ENCODE data around the gene PEX16. TPM values are rescaled to one million over a fixed set of nuclear protein-coding genes. Genes with fewer than 3 reads are reported as not detected.

PEX16 gene
- total and polyA plus RNA-seq, 8 donors, result 10.0 to 23.4 (median 14.0) TPM

- TF ChIP-seq CTCF (IDR thresholded peaks at IDR 0.05), result no peak
- DNase-seq, result peak in 1 of 4 donors; percentile 68
- Histone ChIP-seq H3K4me3 (no peak overlapping the region), H3K27me3 (no peaks in the 10 kb centered on the region), H3K9me3 (no peaks in the 10 kb centered on the region), H3K36me3 (peaks cover 0 to 77% of the 10 kb centered on the region in 2 donors), H3K4me1 (peaks cover 0 to 22% of the 10 kb centered on the region in 2 donors), H3K27ac (no peak overlapping the region)
- intact Hi-C loops (cut with DNase I), result no loop called here
- ATAC-seq, result no peak
Measured at GRCh38 chr11:45933131-45933831, 15.6 kb upstream of the PEX16 start.

- intact Hi-C loops (cut with DNase I), result no loop called here
- H3K27ac ChIP-seq, result no peak overlapping the region
- TF ChIP-seq CTCF (IDR thresholded peaks at IDR 0.05), result no peak
- ATAC-seq, result no peak
- no peaks in the 10 kb centered on the region for H3K9me3 ChIP-seq
- H3K4me3 ChIP-seq, result no peak overlapping the region
- peaks cover 0 to 22% of the 10 kb centered on the region in 2 donors for H3K4me1 ChIP-seq
- H3K36me3 ChIP-seq, result peaks cover 0 to 66% of the 10 kb centered on the region in 2 donors
- DNase-seq, result no peak
- no peaks in the 10 kb centered on the region for H3K27me3 ChIP-seq
Measured at GRCh38 chr11:45932217-45932616, 14.5 kb upstream of the PEX16 start.

- Histone ChIP-seq H3K4me3 (no peak overlapping the region), H3K9me3 (no peaks in the 10 kb centered on the region), H3K27me3 (no peaks in the 10 kb centered on the region), H3K36me3 (peaks cover 0 to 61% of the 10 kb centered on the region in 2 donors), H3K27ac (peak overlapping the region in 1 of 2 donors; percentile 5), H3K4me1 (peaks cover 0 to 22% of the 10 kb centered on the region in 2 donors)
- ATAC-seq (no peak), DNase-seq (no peak)
- no peak for TF ChIP-seq CTCF (IDR thresholded peaks at IDR 0.05)
- intact Hi-C loops (cut with DNase I), result no loop called here
Measured at GRCh38 chr11:45931739-45932138, 14.1 kb upstream of the PEX16 start.

GRCh38 chr11:45930951-45931570, 13.4 kb upstream of the PEX16 start:
- H3K27me3 ChIP-seq, result peaks cover 0 to 5% of the 10 kb centered on the region in 2 donors
- DNase-seq (no peak), ATAC-seq (no peak)
- no peak for TF ChIP-seq CTCF (IDR thresholded peaks at IDR 0.05)
- H3K27ac ChIP-seq, result peak overlapping the region in 1 of 2 donors; percentile 5
- H3K36me3 ChIP-seq, result peaks cover 0 to 54% of the 10 kb centered on the region in 2 donors
- no peaks in the 10 kb centered on the region for H3K9me3 ChIP-seq
- no peak overlapping the region for H3K4me3 ChIP-seq
- H3K4me1 ChIP-seq, result peaks cover 0 to 22% of the 10 kb centered on the region in 2 donors
- intact Hi-C loops (cut with DNase I), result no loop called here

GRCh38 chr11:45930031-45930794, 12.5 kb upstream of the PEX16 start:
- ATAC-seq (peak; percentile 60), DNase-seq (peak in 1 of 4 donors; percentile 61)
- no peak for TF ChIP-seq CTCF (IDR thresholded peaks at IDR 0.05)
- H3K9me3 ChIP-seq, result no peaks in the 10 kb centered on the region
- peaks cover 0 to 46% of the 10 kb centered on the region in 2 donors for H3K36me3 ChIP-seq
- intact Hi-C loops (cut with DNase I), result no loop called here
- H3K4me1 ChIP-seq, result peaks cover 0 to 22% of the 10 kb centered on the region in 2 donors
- no peak overlapping the region for H3K4me3 ChIP-seq
- H3K27me3 ChIP-seq, result peaks cover 0 to 8% of the 10 kb centered on the region in 2 donors
- peak overlapping the region in 1 of 2 donors; percentile 23 for H3K27ac ChIP-seq

Measured in left lung (tissue), 10 donors.